ENCODE data around the gene DNAJC4. TPM values are rescaled to one million over a fixed set of nuclear protein-coding genes. Genes with fewer than 3 reads are reported as not detected.

The DNAJC4 gene
- total RNA-seq, 1 experiment from 2014 or later, result 26.0 TPM

DNA sequence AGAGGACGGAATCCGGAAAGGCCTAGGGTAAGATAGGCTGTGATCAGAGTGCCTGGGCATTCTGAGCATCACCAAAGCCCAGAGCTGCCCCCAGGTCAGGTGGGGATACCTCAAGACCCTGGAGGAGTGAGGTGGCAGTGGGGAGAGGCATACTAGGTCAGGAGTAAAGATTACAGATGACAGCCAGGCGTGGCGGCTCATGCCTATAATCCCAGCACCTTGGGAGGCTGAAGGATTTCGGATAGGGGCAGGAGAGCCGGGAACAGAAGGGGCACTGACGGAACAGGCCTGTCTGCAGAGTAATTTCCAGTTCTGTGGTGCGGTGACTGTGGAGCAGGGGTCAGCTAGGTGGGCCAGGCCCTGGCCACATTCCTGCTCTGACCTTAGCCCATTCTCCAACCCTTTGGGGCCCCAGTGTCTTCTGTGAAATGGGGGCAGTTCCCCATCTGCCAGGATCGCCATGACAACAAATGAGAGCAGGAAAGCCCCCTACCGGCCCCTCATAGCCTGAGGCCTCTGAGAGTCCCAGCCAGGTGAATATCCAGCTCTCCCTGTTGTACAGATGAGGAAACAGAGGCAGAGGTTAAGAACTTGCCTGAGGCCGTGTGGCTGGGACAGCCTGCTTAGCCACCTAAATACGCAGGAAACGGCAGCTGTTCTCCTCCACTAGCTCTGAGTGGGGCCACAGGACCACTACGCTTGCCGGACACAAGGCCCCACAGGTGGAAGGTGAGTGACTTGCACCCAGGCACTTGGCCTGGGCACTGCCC, 44.9 kb downstream of the DNAJC4 start (continued):
- TF ChIP-seq, protein P1, sequence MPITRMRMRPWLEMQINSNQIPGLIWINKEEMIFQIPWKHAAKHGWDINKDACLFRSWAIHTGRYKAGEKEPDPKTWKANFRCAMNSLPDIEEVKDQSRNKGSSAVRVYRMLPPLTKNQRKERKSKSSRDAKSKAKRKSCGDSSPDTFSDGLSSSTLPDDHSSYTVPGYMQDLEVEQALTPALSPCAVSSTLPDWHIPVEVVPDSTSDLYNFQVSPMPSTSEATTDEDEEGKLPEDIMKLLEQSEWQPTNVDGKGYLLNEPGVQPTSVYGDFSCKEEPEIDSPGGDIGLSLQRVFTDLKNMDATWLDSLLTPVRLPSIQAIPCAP (CRISPR knock-in tag; IDR thresholded peaks at IDR 0.05), result no peak
- TF ChIP-seq GABPB1 (CRISPR knock-in tag; IDR thresholded peaks at IDR 0.05), result no peak
- TF ChIP-seq, protein P2, sequence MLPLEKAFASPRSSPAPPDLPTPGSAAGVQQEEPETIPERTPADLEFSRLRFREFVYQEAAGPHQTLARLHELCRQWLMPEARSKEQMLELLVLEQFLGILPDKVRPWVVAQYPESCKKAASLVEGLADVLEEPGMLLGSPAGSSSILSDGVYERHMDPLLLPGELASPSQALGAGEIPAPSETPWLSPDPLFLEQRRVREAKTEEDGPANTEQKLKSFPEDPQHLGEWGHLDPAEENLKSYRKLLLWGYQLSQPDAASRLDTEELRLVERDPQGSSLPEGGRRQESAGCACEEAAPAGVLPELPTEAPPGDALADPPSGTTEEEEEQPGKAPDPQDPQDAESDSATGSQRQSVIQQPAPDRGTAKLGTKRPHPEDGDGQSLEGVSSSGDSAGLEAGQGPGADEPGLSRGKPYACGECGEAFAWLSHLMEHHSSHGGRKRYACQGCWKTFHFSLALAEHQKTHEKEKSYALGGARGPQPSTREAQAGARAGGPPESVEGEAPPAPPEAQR (CRISPR knock-in tag; IDR thresholded peaks at IDR 0.05), result no peak
- TF ChIP-seq, protein P3, sequence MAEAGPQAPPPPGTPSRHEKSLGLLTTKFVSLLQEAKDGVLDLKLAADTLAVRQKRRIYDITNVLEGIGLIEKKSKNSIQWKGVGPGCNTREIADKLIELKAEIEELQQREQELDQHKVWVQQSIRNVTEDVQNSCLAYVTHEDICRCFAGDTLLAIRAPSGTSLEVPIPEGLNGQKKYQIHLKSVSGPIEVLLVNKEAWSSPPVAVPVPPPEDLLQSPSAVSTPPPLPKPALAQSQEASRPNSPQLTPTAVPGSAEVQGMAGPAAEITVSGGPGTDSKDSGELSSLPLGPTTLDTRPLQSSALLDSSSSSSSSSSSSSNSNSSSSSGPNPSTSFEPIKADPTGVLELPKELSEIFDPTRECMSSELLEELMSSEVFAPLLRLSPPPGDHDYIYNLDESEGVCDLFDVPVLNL (CRISPR knock-in tag; IDR thresholded peaks at IDR 0.05; ENCODE audit: borderline replicate concordance, low read depth), result no peak
- TF ChIP-seq TEAD1 (CRISPR knock-in tag; IDR thresholded peaks at IDR 0.05), result no peak

DNA sequence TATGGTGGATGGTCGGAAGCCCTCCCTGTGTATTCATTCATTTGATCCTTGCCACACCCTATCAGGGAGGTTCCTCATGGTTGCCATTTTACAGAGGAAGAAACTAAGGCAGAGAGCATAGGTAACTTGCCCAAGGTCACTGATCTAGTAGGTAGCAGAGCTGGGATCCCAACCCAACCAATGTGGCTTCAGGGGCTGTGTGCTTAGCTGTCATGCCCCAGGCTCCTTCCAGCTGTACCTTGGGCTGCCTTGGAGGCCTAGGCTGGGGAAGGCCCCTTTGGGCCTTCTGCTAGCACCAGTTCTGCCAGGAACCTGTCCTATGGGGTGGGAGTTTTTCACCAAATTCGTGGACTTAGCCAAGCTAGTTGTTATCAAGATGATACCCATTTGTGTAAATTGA, 45.5 kb downstream of the DNAJC4 start:
- Mint-ChIP-seq H3K4me3 (no peak overlapping the region), H3K27ac (0 out of 2 replicates have a peak overlapping the region, but pooled peaks have one; percentile 21), H3K36me3 (no peaks in the 10 kb centered on the region), H3K9me3 (no peaks in the 10 kb centered on the region), H3K27me3 (ENCODE audit: low read depth) (no peaks in the 10 kb centered on the region), H3K4me1 (peaks cover 23% of the 10 kb centered on the region)
- DNase-seq (ENCODE audit: low spot score) (no peak), ATAC-seq (no peak)
- CTCF ChIA-PET, result interaction anchor here (1.1 to 4.0 kb wide), 5 partner anchors 24 to 72 kb away, joined by 5 to 24 read pairs (median 7); partner anchors contain the start of genes CATSPERZ and PLCB3
- TF ChIP-seq ZNF232 (CRISPR knock-in tag; IDR thresholded peaks at IDR 0.05) (no peak), CREB1 (CRISPR knock-in tag; IDR thresholded peaks at IDR 0.05) (no peak), ZNF416 (CRISPR knock-in tag; IDR thresholded peaks at IDR 0.05) (no peak), ATF1 (CRISPR knock-in tag; IDR thresholded peaks at IDR 0.05) (no peak), FOXK1 (CRISPR knock-in tag; IDR thresholded peaks at IDR 0.05) (no peak), NFE2L1 (CRISPR knock-in tag; IDR thresholded peaks at IDR 0.05) (no peak)
- TF ChIP-seq, protein P4, sequence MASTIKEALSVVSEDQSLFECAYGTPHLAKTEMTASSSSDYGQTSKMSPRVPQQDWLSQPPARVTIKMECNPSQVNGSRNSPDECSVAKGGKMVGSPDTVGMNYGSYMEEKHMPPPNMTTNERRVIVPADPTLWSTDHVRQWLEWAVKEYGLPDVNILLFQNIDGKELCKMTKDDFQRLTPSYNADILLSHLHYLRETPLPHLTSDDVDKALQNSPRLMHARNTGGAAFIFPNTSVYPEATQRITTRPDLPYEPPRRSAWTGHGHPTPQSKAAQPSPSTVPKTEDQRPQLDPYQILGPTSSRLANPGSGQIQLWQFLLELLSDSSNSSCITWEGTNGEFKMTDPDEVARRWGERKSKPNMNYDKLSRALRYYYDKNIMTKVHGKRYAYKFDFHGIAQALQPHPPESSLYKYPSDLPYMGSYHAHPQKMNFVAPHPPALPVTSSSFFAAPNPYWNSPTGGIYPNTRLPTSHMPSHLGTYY (CRISPR knock-in tag; IDR thresholded peaks at IDR 0.05), result no peak
- POLR2A ChIA-PET, result interaction anchor here (0.5 kb wide), 1 partner anchor 99 kb away, joined by 10 read pairs; no protein-coding TSS in a partner anchor

DNA sequence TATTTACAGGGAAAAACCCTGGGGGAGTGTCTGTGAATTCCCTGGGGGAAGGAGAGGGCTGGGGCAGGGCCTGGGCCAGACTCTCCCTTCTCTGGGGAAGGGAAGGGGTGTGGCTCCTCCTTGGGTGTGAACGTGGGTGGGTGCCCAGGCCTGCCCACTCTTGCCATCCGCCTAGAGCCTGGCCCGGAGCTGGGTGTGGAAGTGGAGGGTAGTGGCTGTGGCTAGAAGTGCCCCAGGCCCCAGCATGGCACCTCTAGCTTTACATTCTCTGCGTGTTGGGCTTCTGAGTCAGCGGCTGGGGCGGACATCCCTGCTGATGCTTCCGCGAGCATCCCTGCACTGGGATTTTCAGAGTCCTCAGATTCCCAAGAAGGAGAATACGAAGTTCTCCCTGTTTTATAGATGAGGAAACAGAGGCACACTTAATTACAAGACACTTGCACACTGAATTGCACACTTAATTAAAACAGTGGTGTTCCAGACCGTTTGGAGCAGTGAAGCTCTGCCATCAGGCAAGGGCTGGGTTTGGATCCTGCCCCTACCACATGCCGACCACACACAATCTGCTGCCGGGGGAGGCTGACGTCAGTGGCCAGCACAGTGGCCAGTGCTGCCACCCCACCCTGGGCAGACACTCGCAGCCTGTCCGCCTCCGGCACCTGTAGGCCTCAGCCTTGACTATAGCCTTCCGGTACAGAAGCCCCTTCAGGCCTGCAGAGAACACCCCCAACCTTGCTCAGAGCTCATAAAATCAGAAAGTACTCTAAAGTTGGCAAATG, 46.5 kb downstream of the DNAJC4 start:
- H3K9me3 Mint-ChIP-seq, result no peaks in the 10 kb centered on the region
- no peak for DNase-seq (ENCODE audit: low spot score)
- CTCF ChIA-PET, result interaction anchor here (0.7 to 4.0 kb wide), 6 partner anchors 24 to 78 kb away, joined by 3 to 24 read pairs (median 6); partner anchors contain the start of genes CATSPERZ and PLCB3
- H3K4me1 Mint-ChIP-seq, result peaks cover 21% of the 10 kb centered on the region
- POLR2A ChIA-PET, result interaction anchor here (0.5 to 0.6 kb wide), 2 partner anchors 25 to 100 kb away, joined by 3 to 10 read pairs; no protein-coding TSS in a partner anchor
- no peak overlapping the region for H3K4me3 Mint-ChIP-seq
- no peak overlapping the region for H3K27ac Mint-ChIP-seq
- peaks cover 6% of the 10 kb centered on the region for H3K36me3 Mint-ChIP-seq
- H3K27me3 Mint-ChIP-seq (ENCODE audit: low read depth), result no peaks in the 10 kb centered on the region
- ATAC-seq, result no peak
- TF ChIP-seq, protein P3 (CRISPR knock-in tag; IDR thresholded peaks at IDR 0.05; ENCODE audit: borderline replicate concordance, low read depth), result no peak
- TF ChIP-seq, protein P5, sequence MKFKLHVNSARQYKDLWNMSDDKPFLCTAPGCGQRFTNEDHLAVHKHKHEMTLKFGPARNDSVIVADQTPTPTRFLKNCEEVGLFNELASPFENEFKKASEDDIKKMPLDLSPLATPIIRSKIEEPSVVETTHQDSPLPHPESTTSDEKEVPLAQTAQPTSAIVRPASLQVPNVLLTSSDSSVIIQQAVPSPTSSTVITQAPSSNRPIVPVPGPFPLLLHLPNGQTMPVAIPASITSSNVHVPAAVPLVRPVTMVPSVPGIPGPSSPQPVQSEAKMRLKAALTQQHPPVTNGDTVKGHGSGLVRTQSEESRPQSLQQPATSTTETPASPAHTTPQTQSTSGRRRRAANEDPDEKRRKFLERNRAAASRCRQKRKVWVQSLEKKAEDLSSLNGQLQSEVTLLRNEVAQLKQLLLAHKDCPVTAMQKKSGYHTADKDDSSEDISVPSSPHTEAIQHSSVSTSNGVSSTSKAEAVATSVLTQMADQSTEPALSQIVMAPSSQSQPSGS (CRISPR knock-in tag; IDR thresholded peaks at IDR 0.05; ENCODE audit: borderline replicate concordance, low read depth), result no peak
- TF ChIP-seq, protein P6, sequence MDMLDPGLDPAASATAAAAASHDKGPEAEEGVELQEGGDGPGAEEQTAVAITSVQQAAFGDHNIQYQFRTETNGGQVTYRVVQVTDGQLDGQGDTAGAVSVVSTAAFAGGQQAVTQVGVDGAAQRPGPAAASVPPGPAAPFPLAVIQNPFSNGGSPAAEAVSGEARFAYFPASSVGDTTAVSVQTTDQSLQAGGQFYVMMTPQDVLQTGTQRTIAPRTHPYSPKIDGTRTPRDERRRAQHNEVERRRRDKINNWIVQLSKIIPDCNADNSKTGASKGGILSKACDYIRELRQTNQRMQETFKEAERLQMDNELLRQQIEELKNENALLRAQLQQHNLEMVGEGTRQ (CRISPR knock-in tag; IDR thresholded peaks at IDR 0.05), result no peak
- TF ChIP-seq SMAD3 (CRISPR knock-in tag; IDR thresholded peaks at IDR 0.05; ENCODE audit: borderline replicate concordance) (no peak), IRF2 (CRISPR knock-in tag; IDR thresholded peaks at IDR 0.05; ENCODE audit: borderline replicate concordance, low read depth) (no peak), ZNF232 (CRISPR knock-in tag; IDR thresholded peaks at IDR 0.05) (no peak), NFE2L1 (CRISPR knock-in tag; IDR thresholded peaks at IDR 0.05) (no peak), MXD4 (CRISPR knock-in tag; IDR thresholded peaks at IDR 0.05; ENCODE audit: borderline replicate concordance) (no peak)
- TF ChIP-seq, protein P7, sequence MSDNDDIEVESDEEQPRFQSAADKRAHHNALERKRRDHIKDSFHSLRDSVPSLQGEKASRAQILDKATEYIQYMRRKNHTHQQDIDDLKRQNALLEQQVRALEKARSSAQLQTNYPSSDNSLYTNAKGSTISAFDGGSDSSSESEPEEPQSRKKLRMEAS (CRISPR knock-in tag; IDR thresholded peaks at IDR 0.05), result no peak
- TF ChIP-seq, protein P4 (CRISPR knock-in tag; IDR thresholded peaks at IDR 0.05), result no peak

Measured in WTC11 (cell line).